Measurements from ENCODE around the gene CUX1.

The CUX1 gene

GRCh38 chr7:102273749-102274712 is 456.6 kb downstream of the CUX1 start:
- DNase-seq (ENCODE audit: low spot score), result no peak

DNA sequence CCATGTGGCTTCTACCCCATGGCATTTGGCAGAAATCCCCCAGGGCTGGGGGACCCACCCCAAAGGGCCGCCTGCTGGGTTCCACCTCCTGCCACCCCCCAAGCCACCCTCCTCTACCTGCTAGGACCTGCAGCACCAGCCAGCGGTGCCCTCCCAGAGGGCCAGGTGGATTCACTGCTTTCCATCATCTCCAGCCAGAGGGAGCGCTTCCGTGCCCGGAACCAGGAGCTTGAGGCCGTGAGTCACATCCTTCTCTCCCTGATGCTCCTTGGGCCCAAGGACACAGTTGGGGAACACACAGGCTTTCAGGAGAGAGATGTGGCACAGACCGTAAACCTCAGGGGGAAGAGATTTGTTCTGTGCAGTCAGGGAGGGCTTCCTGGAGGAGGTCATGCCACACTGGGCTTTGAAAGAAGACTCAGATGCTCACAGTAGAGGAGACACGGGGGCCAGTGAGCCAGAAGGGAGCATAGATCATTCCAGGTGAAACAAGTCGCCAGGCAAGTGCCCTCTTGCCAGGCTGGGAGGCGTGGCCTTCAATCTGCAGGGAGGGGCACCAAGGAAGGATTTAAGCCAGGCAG is 457.8 kb downstream of the CUX1 start:
- DNase-seq (ENCODE audit: low spot score), result no peak

GRCh38 chr7:102277901-102278300 is 460.5 kb downstream of the CUX1 start:
- no peak for DNase-seq (ENCODE audit: low spot score)

- peak; percentile 85 for DNase-seq (ENCODE audit: low spot score)
Measured at GRCh38 chr7:102279537-102280400, 462.3 kb downstream of the CUX1 start.

DNA sequence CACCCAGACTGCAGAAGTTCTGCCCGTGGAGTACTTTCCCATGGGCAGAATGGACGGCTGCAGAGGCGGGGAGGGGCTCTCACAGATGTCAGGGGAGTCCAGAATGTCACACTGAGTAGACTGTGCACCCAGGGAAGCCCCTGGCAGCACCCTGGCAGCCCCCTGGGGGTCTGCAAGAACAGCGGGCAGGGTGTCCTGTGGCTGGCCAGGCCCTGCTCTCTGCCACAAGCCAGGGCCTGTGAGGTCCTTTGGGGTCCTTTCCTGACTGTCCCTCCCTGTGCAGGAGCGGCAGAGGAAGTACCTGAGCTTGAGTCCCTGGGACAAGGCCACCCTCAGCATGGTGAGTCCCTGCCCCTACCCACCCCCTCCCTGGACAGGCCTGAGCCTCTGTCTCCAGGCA is 463.1 kb downstream of the CUX1 start:
- no peak for DNase-seq (ENCODE audit: low spot score)

DNA sequence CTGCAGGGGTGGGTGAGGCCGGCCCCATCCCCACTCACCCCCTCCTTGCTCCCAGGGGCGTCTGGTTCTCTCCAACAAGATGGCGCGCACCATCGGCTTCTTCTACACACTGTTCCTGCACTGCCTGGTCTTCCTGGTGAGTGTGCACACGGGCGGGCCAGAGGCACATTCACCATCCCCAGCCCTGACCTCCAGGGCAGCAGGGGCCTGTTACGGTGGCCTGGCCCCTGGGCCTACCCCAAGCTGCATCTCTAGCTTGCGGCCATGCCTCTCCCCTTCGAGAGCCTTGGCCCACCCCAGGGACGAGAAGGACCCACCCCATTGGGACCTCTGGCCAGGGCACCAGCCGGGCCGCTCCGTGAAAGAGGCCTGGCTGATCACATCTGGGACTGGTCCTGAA is 464.4 kb downstream of the CUX1 start:
- DNase-seq (ENCODE audit: low spot score), result no peak

DNA sequence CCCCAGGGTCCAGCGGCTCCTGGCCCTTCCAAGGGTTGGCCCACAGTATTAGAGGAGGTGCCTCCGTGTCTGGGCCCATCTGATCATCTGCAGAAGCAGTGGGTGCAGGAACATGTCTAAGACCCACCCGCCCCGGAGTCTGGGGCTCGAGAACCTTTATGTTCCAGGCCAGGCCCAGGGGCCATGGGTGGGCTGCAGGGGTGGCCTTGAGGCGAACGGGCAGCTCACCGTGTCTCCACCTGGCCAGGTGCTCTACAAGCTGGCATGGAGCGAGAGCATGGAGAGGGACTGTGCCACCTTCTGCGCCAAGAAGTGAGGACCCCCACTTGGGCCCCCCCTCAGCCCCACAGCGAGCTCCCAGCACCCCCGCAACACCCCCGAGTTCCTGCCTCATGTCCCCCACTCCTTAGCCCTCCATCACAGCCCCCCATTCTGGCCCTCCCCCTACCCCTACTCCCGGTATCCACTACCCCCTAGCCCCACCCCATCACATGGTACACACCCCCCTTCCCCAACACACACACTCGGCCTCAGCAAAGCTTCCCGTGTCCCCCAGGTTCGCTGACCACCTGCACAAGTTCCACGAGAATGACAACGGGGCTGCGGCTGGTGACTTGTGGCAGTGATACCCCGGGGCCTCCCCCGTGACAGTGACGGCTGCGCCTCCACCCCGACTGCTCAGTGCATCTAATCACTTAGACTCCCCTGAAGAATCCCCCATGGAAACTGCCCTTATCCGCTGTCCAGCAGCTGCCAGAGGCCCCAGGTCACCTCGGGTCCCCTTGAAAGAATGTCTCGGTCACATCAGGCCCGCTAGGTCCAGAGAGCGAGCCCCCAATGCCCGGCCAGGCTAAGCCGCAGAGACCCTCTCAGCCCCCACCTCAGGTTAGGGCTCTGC is 465.3 kb downstream of the CUX1 start:
- DNase-seq (ENCODE audit: low spot score), result no peak

DNA sequence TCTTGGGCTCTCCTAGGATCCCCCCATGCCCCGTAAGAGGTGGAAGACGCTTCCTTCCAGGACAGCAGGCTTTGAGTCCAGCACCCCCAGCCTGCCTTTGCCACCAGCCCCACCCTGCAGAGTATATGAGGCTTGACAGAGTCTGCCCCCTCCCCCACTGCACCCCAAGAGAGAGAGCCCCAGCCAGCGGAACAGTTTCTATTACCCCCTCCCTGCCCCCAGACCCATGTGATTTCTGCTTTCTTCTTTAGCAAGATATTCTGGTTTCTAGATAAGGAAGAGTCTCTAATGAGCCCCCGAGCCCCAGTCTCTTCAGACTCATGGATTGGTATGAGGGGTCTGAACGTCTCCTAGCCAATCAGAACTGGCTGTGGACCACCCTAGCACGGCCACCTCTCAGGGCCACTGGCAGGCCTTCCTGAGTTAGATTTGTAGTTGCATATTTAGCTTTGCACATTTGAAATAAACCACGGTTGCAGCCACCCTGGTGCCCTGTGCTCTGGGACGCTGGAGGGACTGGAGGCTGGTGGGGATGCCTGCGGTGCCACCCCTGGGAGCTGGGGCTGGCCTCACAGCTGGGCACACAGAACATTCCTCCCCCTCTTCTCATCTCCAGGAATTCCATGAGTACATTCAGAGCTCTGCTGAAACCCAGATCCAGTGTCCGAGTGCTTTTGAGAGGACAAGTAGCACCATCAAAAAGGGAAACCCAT is 466.2 kb downstream of the CUX1 start:
- no peak for DNase-seq (ENCODE audit: low spot score)

DNA sequence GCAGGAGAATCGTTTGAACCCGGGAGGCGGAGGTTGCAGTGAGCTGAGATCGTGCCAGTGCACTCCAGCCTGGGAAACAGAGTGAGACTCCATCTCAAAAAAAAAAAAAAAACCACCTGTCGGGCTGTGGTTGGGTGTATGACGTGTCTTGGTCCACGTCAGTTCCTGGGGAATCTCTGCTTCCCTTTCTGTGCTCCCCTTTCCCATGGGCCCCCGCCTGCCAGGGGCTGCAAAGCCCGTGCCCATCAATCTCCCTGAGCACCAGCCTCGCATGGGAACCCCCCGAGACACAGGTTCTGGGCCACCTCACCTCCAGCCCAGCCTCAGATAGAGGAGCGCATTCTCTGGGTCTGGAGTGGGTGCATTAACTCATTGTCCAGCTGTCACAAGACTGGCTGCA is 467.0 kb downstream of the CUX1 start:
- DNase-seq (ENCODE audit: low spot score), result no peak

- DNase-seq (ENCODE audit: low spot score), result no peak
Measured at GRCh38 chr7:102284891-102285539, 467.6 kb downstream of the CUX1 start.

DNA sequence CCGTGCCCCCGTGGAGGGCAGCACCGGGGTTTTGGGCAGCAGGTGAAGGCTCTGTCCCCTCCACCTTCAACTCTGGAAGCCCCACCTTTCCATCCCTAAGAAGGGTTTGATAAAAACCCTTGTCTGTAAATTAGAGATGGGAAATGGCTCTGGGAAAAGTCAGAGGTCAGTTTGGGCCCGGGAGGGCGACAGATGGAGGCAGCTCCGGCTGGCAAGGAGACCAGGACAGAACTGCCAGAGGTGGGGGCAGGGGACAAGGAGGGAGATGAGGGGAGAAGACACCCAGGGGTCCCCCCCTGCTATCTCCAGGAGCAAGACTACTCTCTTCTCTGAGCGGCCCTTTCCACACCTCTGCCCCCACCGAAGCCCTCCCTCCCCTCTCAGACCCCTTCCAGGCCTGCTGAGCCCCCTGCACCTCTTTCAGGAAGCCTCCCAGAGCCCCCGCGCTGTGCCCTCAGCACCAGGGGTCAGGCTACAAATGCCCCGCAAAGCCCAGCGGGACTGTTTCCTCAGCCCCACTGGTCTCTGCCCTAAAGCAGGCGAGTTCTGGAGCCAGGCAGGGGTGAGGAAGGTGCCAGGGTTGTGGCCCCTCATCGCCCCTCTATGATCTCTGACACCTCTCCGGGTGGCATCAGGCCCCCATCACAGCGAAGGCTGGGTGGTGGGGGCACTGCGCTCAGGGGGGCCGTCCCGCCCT is 468.3 kb downstream of the CUX1 start:
- no peak for DNase-seq (ENCODE audit: low spot score)

DNA sequence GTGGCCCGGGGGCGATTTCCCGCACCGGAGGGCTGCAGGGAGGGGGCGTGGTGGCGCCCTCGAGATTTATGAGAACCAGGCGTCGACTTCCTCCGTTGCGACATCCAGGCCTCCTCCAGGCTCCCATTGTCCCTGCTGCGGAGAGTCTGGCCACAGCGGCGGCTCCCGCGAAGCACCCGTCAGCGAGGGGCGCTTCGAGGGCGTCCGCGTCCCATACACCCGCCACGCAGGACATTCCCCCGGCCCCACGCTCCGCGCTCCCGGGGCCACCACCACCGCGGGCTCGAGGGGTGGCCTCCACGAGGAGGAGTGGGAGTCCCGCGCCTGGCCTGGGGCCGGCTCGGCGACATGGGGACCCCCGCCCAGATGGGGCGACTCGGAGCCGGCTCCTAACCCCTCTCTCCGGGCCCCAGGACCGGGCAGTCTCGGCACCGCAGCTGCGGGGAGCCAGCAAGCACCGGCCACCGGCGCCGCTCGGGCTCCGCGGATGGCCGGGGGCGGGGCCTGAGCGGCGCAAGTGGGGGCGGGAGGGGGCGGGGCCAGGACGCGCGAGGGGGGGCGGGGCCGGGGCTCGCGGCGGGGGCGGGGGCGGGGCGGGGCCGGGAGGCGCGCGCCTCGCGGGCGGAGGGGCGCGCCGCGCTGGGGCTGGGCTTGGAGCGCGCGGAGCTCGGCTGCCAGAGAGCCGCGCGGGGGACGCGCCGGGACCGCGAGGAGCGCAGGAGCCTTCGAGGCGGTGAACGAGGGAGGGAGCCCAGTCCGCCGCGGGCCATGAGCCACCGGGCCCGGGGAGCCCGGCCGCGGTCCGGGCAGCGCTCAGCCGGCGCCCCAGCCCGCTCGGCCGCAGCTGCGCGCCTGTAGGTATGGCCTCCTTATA is 469.0 kb downstream of the CUX1 start, which contains the start of gene SH2B2:
Gene SH2B2, plus strand, starts transcription at position 632 of the 874 bp plus-strand sequence. CDS start 13,683 bp downstream, outside the sequence.
- DNase-seq (ENCODE audit: low spot score), result peak; percentile 81

- DNase-seq (ENCODE audit: low spot score), result no peak
Measured at GRCh38 chr7:102287111-102287980, 469.9 kb downstream of the CUX1 start.

GRCh38 chr7:102287981-102288278 is 470.5 kb downstream of the CUX1 start:
- no peak for DNase-seq (ENCODE audit: low spot score)

- DNase-seq (ENCODE audit: low spot score), result no peak
Measured at GRCh38 chr7:102288285-102288930, 471.0 kb downstream of the CUX1 start.

DNA sequence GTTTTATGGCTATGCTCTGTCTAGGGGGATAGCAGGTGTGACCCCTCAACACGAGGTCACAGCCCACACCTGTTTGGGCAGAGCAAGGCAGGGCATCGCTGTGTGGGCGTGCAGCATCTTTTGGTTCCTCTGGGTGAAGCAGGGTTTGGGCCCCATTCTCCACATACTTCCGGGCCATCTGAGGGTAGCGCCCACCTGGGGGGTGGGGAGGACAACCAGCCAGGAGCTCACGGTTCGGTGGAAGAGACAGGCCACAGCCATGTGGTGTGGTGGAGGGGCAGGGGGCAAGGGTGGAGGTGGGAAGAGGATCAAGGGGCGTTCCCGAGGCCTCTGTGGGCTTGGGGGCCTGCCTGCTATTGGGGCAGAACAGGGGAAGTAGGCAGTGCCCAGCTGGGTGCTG is 471.6 kb downstream of the CUX1 start:
- no peak for DNase-seq (ENCODE audit: low spot score)

Data from ecto neural progenitor cell (in vitro differentiated cells).